K562 (cell line): ENCODE data around the gene BIK. TPM values are rescaled to one million over a fixed set of nuclear protein-coding genes. Genes with fewer than 3 reads are reported as not detected.

ENCODE experiments used
- ATAC-seq: fragments of 200-7000 bp; cut with Tn5 transposase; 3 replicates; pipeline ENCODE4 v1.9.1; 2020; ENCODE audit warnings: moderate library complexity
- BruUV-seq: library from RNA; stranded (reverse); fragments of 400-500 nt; replicated peaks from 2 replicates; lab custom pipeline; 2021; lab: Mats Ljungman, UMichigan
- CTCF ChIA-PET: fragments of 300-600 bp; formaldehyde crosslinking; extraction: SDS; loops from one replicate; lab custom pipeline; 2021; ENCODE audit warnings: low intra/inter-chr PET ratio; lab: Yijun Ruan, JAX
- POLR2A ChIA-PET: fragments of 300-600, 350-650 bp; sonication (Branson Sonifier 250); formaldehyde crosslinking; extraction: SDS; loops from one replicate; lab custom pipeline; 2021; ENCODE audit warnings: antibody characterized with exemption, inconsistent platforms; lab: Yijun Ruan, JAX
- DNase-seq, 4 experiments: peaks; one replicate each; pipeline versions ENCODE4 v3.0.0 to v3.0.0-alpha.2; 2011 to 2018; ENCODE audit warnings: low spot score in 3 of 4, mixed read lengths in 3 of 4; ENCODE audit errors: extremely low read depth in 1 of 4
- FAIRE-seq: peaks from 2 replicates; lab custom pipeline; 2011; peaks lifted over from hg19 to GRCh38; lab: Jason Lieb, UNC
- H2AFZ ChIP-seq: 2 replicates; pipeline ENCODE4 v1.6.0; 2011; ENCODE audit warnings: low read depth, low read length, control low read depth, inconsistent platforms
- H3K27ac ChIP-seq: fragments of 200-600 bp; 3 replicates; pipeline ENCODE4 v1.8.0; 2011; ENCODE audit warnings: low read depth, mild to moderate bottlenecking, control low read depth, inconsistent platforms, low read length, moderate library complexity, mixed read lengths; ENCODE audit errors: extremely low read depth
- H3K27me3 ChIP-seq, 2 experiments: fragments of 300-600 bp in 1 of 2; 2 replicates in 1 of 2; 3 replicates in 1 of 2; pipeline versions ENCODE4 v1.6.0 to v1.8.0; 2011; ENCODE audit warnings: inconsistent platforms in 2 of 2, low read length in 2 of 2, mild to moderate bottlenecking in 1 of 2, mixed read lengths in 1 of 2, moderate library complexity in 1 of 2; ENCODE audit not compliant: control insufficient read depth in 2 of 2, insufficient read depth in 2 of 2
- H3K36me3 ChIP-seq: fragments of 300-600 bp; 3 replicates; pipeline ENCODE4 v1.8.0; 2011; ENCODE audit warnings: mild to moderate bottlenecking, low read length, inconsistent platforms; ENCODE audit not compliant: control insufficient read depth, insufficient read depth
- H3K4me1 ChIP-seq, 2 experiments: fragments of 200-600 bp in 1 of 2; replicated peaks in 1 of 2; 2 replicates in 1 of 2; 3 replicates in 1 of 2; pipeline versions ENCODE4 v1.5.1 to v1.8.0; 2011; ENCODE audit warnings: inconsistent platforms in 2 of 2, low read length in 2 of 2, mild to moderate bottlenecking in 1 of 2, mixed read lengths in 1 of 2, moderate library complexity in 1 of 2; ENCODE audit not compliant: control insufficient read depth in 2 of 2, insufficient read depth in 2 of 2
- H3K4me2 ChIP-seq: 2 replicates; pipeline ENCODE4 v1.6.1; 2011; ENCODE audit warnings: low read length, control low read depth, inconsistent platforms, mixed read lengths; ENCODE audit not compliant: insufficient read depth
- H3K4me3 ChIP-seq: fragments of 200-600 bp; sonication (generic), shearing (Covaris generic); 2 replicates; pipeline ENCODE4 v1.5.1; 2016; ENCODE audit warnings: control low read depth, inconsistent platforms
- H3K79me2 ChIP-seq: fragments of 200-600 bp; 3 replicates; pipeline ENCODE4 v1.8.0; 2011; ENCODE audit warnings: low read length, inconsistent platforms; ENCODE audit not compliant: control insufficient read depth, insufficient read depth
- H3K9ac ChIP-seq, 2 experiments: 2 replicates each; pipeline versions ENCODE4 v1.6.0 to v1.6.1; 2011; ENCODE audit warnings: low read depth in 2 of 2, low read length in 2 of 2, control low read depth in 1 of 2, inconsistent platforms in 1 of 2, mild to moderate bottlenecking in 1 of 2, mixed read lengths in 1 of 2; ENCODE audit not compliant: insufficient read depth in 1 of 2
- H3K9me1 ChIP-seq: one replicate; pipeline ENCODE4 v1.6.0; 2011; ENCODE audit warnings: inconsistent platforms, mild to moderate bottlenecking, low read length, moderate library complexity; ENCODE audit not compliant: control insufficient read depth, insufficient read depth
- H3K9me3 ChIP-seq: replicated peaks from 2 replicates; pipeline ENCODE4 v1.5.1; 2011; ENCODE audit warnings: low read depth, low read length, inconsistent platforms; ENCODE audit not compliant: control insufficient read depth, insufficient read depth
- H4K20me1 ChIP-seq: replicated peaks from 2 replicates; pipeline ENCODE4 v1.6.1; 2011; ENCODE audit warnings: low read length, inconsistent platforms, mixed read lengths; ENCODE audit not compliant: control insufficient read depth, insufficient read depth
- ASH1L ChIP-seq: fragments of 450-650 bp; IDR thresholded peaks from 2 replicates; pipeline ENCODE4 v1.6.1; 2018; ENCODE audit warnings: borderline replicate concordance, mild to moderate bottlenecking, low read depth; ENCODE audit not compliant: partially characterized antibody
- BACH1 ChIP-seq: fragments of 200-800 bp; sonication (Bioruptor generic); IDR thresholded peaks from 2 replicates; pipeline ENCODE4 v1.6.1; 2016; ENCODE audit warnings: missing genetic modification characterization, missing compliant biosample characterization
- BHLHE40 ChIP-seq: IDR thresholded peaks from 2 replicates; pipeline ENCODE4 v1.6.1; 2011; ENCODE audit warnings: low read length, improper control_type of control experiment
- CHD1 ChIP-seq: fragments of 200-600 bp; sonication (generic); IDR thresholded peaks from one replicate; pipeline ENCODE4 v1.6.1; 2012; ENCODE audit warnings: mild to moderate bottlenecking, moderate library complexity, low read length, inconsistent platforms
- GABPA ChIP-seq: fragments of 200-800 bp; sonication (Bioruptor generic); conservative IDR thresholded peaks from 2 replicates; pipeline ENCODE4 v1.6.1; 2016; ENCODE audit warnings: low read depth, missing genetic modification characterization, missing compliant biosample characterization
- KLF1 ChIP-seq: fragments of 450-650 bp; IDR thresholded peaks from 2 replicates; pipeline ENCODE4 v1.6.1; 2016; ENCODE audit warnings: missing genetic modification characterization, missing compliant biosample characterization
- KLF13 ChIP-seq: fragments of 450-650 bp; IDR thresholded peaks from 2 replicates; pipeline ENCODE4 v1.6.1; 2016; ENCODE audit warnings: missing genetic modification characterization, low read depth, mild to moderate bottlenecking, missing compliant biosample characterization, moderate library complexity, borderline replicate concordance
- L3MBTL2 ChIP-seq: fragments of 450-650 bp; IDR thresholded peaks from 2 replicates; pipeline ENCODE4 v1.6.1; 2016; ENCODE audit warnings: mild to moderate bottlenecking, moderate library complexity
- MYNN ChIP-seq, 2 experiments: sonication (generic); formaldehyde crosslinking in 1 of 2; IDR thresholded peaks; 2 replicates each; pipeline versions ENCODE4 v1.5.0 to v1.6.1; 2016 to 2020; ENCODE audit warnings: antibody characterized with exemption in 1 of 2, missing genetic modification reagents in 1 of 2
- POLR2B ChIP-seq: fragments of 450-650 bp; IDR thresholded peaks from 2 replicates; pipeline ENCODE4 v1.6.1; 2018; ENCODE audit warnings: low read depth; ENCODE audit not compliant: partially characterized antibody
- PRPF4 ChIP-seq: fragments of 200-400 bp; formaldehyde crosslinking; IDR thresholded peaks from one replicate; pipeline ENCODE4 v1.6.1; 2017; ENCODE audit warnings: low read length, low read depth, mild to moderate bottlenecking; ENCODE audit not compliant: insufficient read depth, poor library complexity, severe bottlenecking
- RUNX1 ChIP-seq: sonication (generic); IDR thresholded peaks from 2 replicates; pipeline ENCODE4 v1.6.1; 2016; ENCODE audit warnings: antibody characterized with exemption, low read depth
- SAP30 ChIP-seq: fragments of 200-600 bp; sonication (generic); IDR thresholded peaks from 2 replicates; pipeline ENCODE4 v1.6.1; 2012; ENCODE audit warnings: borderline replicate concordance, low read depth, mild to moderate bottlenecking, moderate library complexity, low read length, control low read depth, inconsistent platforms; ENCODE audit not compliant: insufficient read depth, poor library complexity, severe bottlenecking
- STAG1 ChIP-seq: sonication (generic); formaldehyde crosslinking; IDR thresholded peaks from 2 replicates; pipeline ENCODE4 v1.5.0; 2020; ENCODE audit warnings: missing genetic modification reagents, borderline replicate concordance
- TBL1XR1 ChIP-seq, 2 experiments: IDR thresholded peaks; 2 replicates each; pipeline ENCODE4 v1.6.1; 2012; ENCODE audit warnings: improper control_type of control experiment in 2 of 2, low read length in 2 of 2, mild to moderate bottlenecking in 1 of 2
- ZNF696 ChIP-seq: fragments of 250-450 bp; sonication (Bioruptor Pico); conservative IDR thresholded peaks from 2 replicates; pipeline ENCODE4 v1.4.0; 2020; ENCODE audit warnings: mild to moderate bottlenecking, moderate library complexity
- ZNF766 ChIP-seq: fragments of 200-800 bp; sonication (Bioruptor generic); conservative IDR thresholded peaks from 2 replicates; pipeline ENCODE4 v1.6.1; 2016; ENCODE audit warnings: missing genetic modification characterization, missing compliant biosample characterization
- WGBS: fragments of 100-300 bp; shearing (Covaris generic); methylation state at CpG from one replicate; pipeline ENCODE4 v1.1.6; 2016; ENCODE audit warnings: low coverage, mixed read lengths; ENCODE audit not compliant: insufficient coverage; ENCODE audit errors: missing lambda C conversion rate; 5-methylcytosine and 5-hydroxymethylcytosine counted together
- in situ Hi-C: fragments of 300-500 bp; cut with MboI; formaldehyde crosslinking; loops from 4 replicates; pipeline ENCODE4 v1.15.0; 2018; ENCODE audit warnings: inconsistent platforms, mixed read lengths
- intact Hi-C: fragments of 100-400 bp; cut with micrococcal nuclease; formaldehyde crosslinking; loops from 2 replicates; pipeline ENCODE4 v1.14.2; 2022
- polyA plus RNA-seq, 8 experiments: library from polyadenylated mRNA; depleted of rRNA in 4 of 8; stranded (reverse) in 5 of 8; unstranded in 3 of 8; fragments of >200 nt; fragmentation: Nextera tagmentation in 2 of 8; fragmentation: Illumina TruSeq in 1 of 8; extraction: Ambion mirVana in 2 of 8; extraction: Trizol in 1 of 8; gene quantifications; 2 replicates each; pipeline versions ENCODE4 v1.2.1 to v1.2.3, GENCODE V29; 2011 to 2014; ENCODE audit warnings: inconsistent platforms in 1 of 8, missing spikeins in 1 of 8
- total RNA-seq, 7 experiments: library from RNA; depleted of rRNA in 6 of 7; stranded (reverse); fragments of >200 nt in 6 of 7; fragmentation: Illumina TruSeq in 2 of 7; extraction: Trizol in 2 of 7; gene quantifications; 2 replicates each; pipeline versions ENCODE4 v1.2.1 to v1.2.3, GENCODE V29; 2011 to 2021; ENCODE audit warnings: low replicate concordance in 1 of 7
- TF ChIP-seq, protein P1 (sequence below): fragments of 450-650 bp; IDR thresholded peaks from 2 replicates; pipeline ENCODE4 v1.6.1; 2016; ENCODE audit warnings: missing biosample characterization, missing genetic modification characterization

BIK gene
- total and polyA plus RNA-seq, 9 of the 15 experiments (the other 6 are each of a cell fraction or from before 2014, with no cell fraction given) = 0.08 to 0.23 (median 0.18) TPM; not detected in 4

DNA sequence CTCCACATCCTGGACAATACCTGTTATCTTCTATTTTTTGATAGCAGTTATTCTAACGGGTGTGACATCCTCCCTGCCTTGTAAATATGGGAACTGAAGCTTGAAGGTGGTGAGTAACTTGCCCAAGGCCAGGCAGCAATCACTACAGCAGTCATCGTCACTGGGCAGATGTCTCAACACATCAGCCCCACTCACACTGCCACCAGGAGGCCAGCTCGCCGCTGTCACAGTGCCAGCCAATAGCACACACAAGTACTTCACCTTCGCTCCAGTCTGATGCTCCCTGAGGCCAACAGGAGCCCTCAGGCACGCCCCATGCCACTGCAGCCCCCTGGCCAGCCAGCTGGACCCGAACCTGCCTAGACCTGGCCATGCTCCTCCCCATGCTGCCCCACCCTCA, 16.5 kb upstream of the BIK start:
- H3K9ac ChIP-seq = no peak overlapping the region; a peak in 1 of 4 replicates
- no TSS peak for BruUV-seq
- no peaks in the 10 kb centered on the region for H3K27me3 ChIP-seq
- no peak overlapping the region for H3K4me2 ChIP-seq
- DNase-seq (no peak), ATAC-seq (no peak), FAIRE-seq (no peak)
- H3K36me3 ChIP-seq = no peaks in the 10 kb centered on the region
- H3K4me1 ChIP-seq = peaks cover 0 to 9% of the 10 kb centered on the region in 2 experiments; a peak in 4 of 5 replicates
- POLR2A ChIA-PET = interaction anchor here (0.6 kb wide), 1 partner anchor 183 kb away, joined by 3 read pairs; no protein-coding TSS in a partner anchor
- no peaks in the 10 kb centered on the region for H3K79me2 ChIP-seq
- WGBS = 31% methylated on average over 4 of the region's 7 CpGs
- H3K9me3 ChIP-seq = no peaks in the 10 kb centered on the region
- no peak overlapping the region for H2AFZ ChIP-seq
- intact Hi-C loops = no loop called here
- H3K9me1 ChIP-seq = no peaks in the 10 kb centered on the region
- H3K4me3 ChIP-seq = no peak overlapping the region
- in situ Hi-C loops = no loop called here
- CTCF ChIA-PET = no interaction called here
- TF ChIP-seq MYNN (IDR thresholded peaks at IDR 0.05) (no peak), MYNN (CRISPR knock-in tag; IDR thresholded peaks at IDR 0.05) (no peak), ZNF766 (CRISPR knock-in tag) (no peak), GABPA (tag) (no peak), RUNX1 (no peak), KLF13 (tag) (no peak), SAP30 (no peak), ASH1L (no peak), PRPF4 (no peak), BHLHE40 (no peak), STAG1 (CRISPR knock-in tag) (no peak), TBL1XR1 (IDR thresholded peaks at IDR 0.05; ENCODE audit: low read length in 2 of 2) (no peak), KLF1 (tag) (no peak), CHD1 (no peak), POLR2B (no peak), ZNF696 (CRISPR knock-in tag) (no peak), L3MBTL2 (no peak), BACH1 (tag) (no peak)
- TF ChIP-seq, protein P1, sequence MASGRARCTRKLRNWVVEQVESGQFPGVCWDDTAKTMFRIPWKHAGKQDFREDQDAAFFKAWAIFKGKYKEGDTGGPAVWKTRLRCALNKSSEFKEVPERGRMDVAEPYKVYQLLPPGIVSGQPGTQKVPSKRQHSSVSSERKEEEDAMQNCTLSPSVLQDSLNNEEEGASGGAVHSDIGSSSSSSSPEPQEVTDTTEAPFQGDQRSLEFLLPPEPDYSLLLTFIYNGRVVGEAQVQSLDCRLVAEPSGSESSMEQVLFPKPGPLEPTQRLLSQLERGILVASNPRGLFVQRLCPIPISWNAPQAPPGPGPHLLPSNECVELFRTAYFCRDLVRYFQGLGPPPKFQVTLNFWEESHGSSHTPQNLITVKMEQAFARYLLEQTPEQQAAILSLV (tag) = no peak
- H3K27ac ChIP-seq = no peak overlapping the region
- H4K20me1 ChIP-seq = no peaks in the 10 kb centered on the region
